Measurements from ENCODE around the gene INHBB. TPM values are rescaled to one million over a fixed set of nuclear protein-coding genes. Genes with fewer than 3 reads are reported as not detected.
"Not testable (repeated sequence)": the region's sequence is repeated elsewhere in the genome, so short reads cannot be mapped to it uniquely, and the experiment has no call there.

INHBB gene
- total RNA-seq, 4 donors from 2014 or later, result 0.31 to 8.4 (median 3.4) TPM

- H3K27me3 ChIP-seq, result no peaks in the 10 kb centered on the region
- peaks cover 0 to 3% (median 0%) of the 10 kb centered on the region in 3 donors for H3K4me1 ChIP-seq
- ATAC-seq, result no peak
- H3K4me3 ChIP-seq, result no peak overlapping the region
- H3K9me3 ChIP-seq, result no peaks in the 10 kb centered on the region
- WGBS, 2 donors (ENCODE audit: low coverage in 1 of 2), result 17 to 60% methylated on average over 1 to 3 of the region's 7 CpGs
- H3K36me3 ChIP-seq, result peaks cover 0 to 31% of the 10 kb centered on the region in 2 donors
- TF ChIP-seq POLR2AphosphoS5 (IDR thresholded peaks at IDR 0.05) (no peak), CTCF (IDR thresholded peaks at IDR 0.05) (no peak), POLR2A (IDR thresholded peaks at IDR 0.05) (no peak), EP300 (IDR thresholded peaks at IDR 0.05) (no peak)
- no peak overlapping the region for H3K27ac ChIP-seq
Measured at GRCh38 chr2:120307482-120307881, 38.5 kb upstream of the INHBB start.

GRCh38 chr2:120308038-120308910, 37.7 kb upstream of the INHBB start:
- H3K27me3 ChIP-seq, result no peaks in the 10 kb centered on the region
- WGBS, 2 donors (ENCODE audit: low coverage in 1 of 2), result 89 to 100% methylated on average over 1 to 9 of the region's 16 CpGs
- ATAC-seq, result no peak
- no peak for TF ChIP-seq EP300 (IDR thresholded peaks at IDR 0.05)
- no peaks in the 10 kb centered on the region for H3K9me3 ChIP-seq
- H3K36me3 ChIP-seq, result peaks cover 0 to 23% of the 10 kb centered on the region in 2 donors
- no peak overlapping the region for H3K4me3 ChIP-seq
- peaks cover 0 to 11% (median 0%) of the 10 kb centered on the region in 3 donors for H3K4me1 ChIP-seq
- H3K27ac ChIP-seq, result no peak overlapping the region

- Histone ChIP-seq H3K36me3 (peaks cover 0 to 12% of the 10 kb centered on the region in 2 donors), H3K27ac (no peak overlapping the region), H3K27me3 (no peaks in the 10 kb centered on the region), H3K9me3 (no peaks in the 10 kb centered on the region), H3K4me1 (peaks cover 0 to 19% (median 0%) of the 10 kb centered on the region in 3 donors), H3K4me3 (no peak overlapping the region)
- WGBS, 2 donors (ENCODE audit: low coverage in 1 of 2), result 95 to 100% methylated on average over 5 to 6 of the region's 6 CpGs
- TF ChIP-seq CTCF (IDR thresholded peaks at IDR 0.05) (no peak), EP300 (IDR thresholded peaks at IDR 0.05) (no peak), POLR2AphosphoS5 (IDR thresholded peaks at IDR 0.05) (no peak), POLR2A (IDR thresholded peaks at IDR 0.05) (no peak)
- no peak for ATAC-seq
Measured at GRCh38 chr2:120310136-120310535, 35.8 kb upstream of the INHBB start.

- H3K27ac ChIP-seq, ATAC-seq, H3K4me3 ChIP-seq, H3K9me3 ChIP-seq, H3K36me3 ChIP-seq, H3K27me3 ChIP-seq: not testable (repeated sequence)
- H3K4me1 ChIP-seq, result peaks cover 0 to 19% (median 0%) of the 10 kb centered on the region in 3 donors
- WGBS, 2 donors (ENCODE audit: low coverage in 1 of 2), result 96 to 98% methylated on average over 7 to 8 of the region's 8 CpGs
Measured at GRCh38 chr2:120310841-120311240, 35.1 kb upstream of the INHBB start.

- Histone ChIP-seq H3K36me3 (no peaks in the 10 kb centered on the region), H3K4me3 (no peak overlapping the region), H3K9me3 (no peaks in the 10 kb centered on the region), H3K27me3 (no peaks in the 10 kb centered on the region), H3K27ac (no peak overlapping the region), H3K4me1 (peaks cover 0 to 19% (median 0%) of the 10 kb centered on the region in 3 donors)
- TF ChIP-seq CTCF (IDR thresholded peaks at IDR 0.05) (no peak), POLR2AphosphoS5 (IDR thresholded peaks at IDR 0.05) (no peak), EP300 (IDR thresholded peaks at IDR 0.05) (no peak), POLR2A (IDR thresholded peaks at IDR 0.05) (no peak)
- 67 to 78% methylated on average over 3 to 5 of the region's 6 CpGs for WGBS, 2 donors (ENCODE audit: low coverage in 1 of 2)
- ATAC-seq, result no peak
Measured at GRCh38 chr2:120312076-120312475, 33.9 kb upstream of the INHBB start.
